Measurements from ENCODE around the gene SH3GLB2.

- TF ChIP-seq TAF1 (IDR thresholded peaks at IDR 0.05; ENCODE audit: borderline replicate concordance, insufficient read depth, low read length), result no peak
- TF ChIP-seq POLR2AphosphoS5 (IDR thresholded peaks at IDR 0.05; ENCODE audit: low read depth, low read length), result no peak
Measured at GRCh38 chr9:129007035-129007765, 20.9 kb downstream of the SH3GLB2 start.

Measured in PFSK-1 (cell line).